ENCODE data around the gene OR52K2. TPM values are rescaled to one million over a fixed set of nuclear protein-coding genes. Genes with fewer than 3 reads are reported as not detected.

OR52K2 gene
- polyA plus RNA-seq, 1 experiment = not detected

DNA sequence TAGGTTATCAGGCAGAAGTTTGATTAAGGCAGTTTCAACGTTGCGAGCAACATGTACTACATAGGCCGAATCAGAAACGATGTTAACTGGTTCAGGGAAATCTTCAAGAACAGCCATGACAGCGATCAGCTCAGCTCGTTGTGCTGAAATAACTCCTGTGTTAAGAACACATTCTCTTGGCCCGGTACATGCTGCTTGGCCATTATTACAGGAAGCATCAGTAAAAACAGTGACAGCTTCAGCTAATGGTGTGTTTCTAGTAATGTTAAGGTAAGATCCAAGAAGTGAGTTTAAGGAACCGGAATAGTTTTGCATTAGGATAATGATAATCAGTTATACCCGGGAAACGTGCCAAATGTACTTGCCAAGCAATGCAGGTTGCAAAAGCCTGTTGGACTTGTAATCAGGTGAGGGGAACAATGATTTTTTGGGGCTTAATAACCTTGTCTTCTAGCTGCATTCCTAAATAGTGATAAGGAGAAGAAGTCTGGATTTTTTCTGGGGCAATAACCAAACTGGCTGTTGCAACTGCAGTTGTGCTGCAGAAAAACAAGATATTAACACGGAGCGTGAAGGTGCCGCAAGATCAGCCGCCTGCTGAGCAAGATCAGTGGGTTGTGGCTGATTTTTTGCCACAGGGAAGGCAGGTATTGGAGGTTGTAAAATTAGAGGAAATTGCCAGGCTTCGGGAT lies 47.6 kb downstream of the OR52K2 start:
- POLR2A ChIA-PET = no interaction called here

More for the DNA sequence above, 47.6 kb downstream of the OR52K2 start:
- Histone ChIP-seq H3K4me3 (ENCODE audit: low read depth, low read length) (no peak overlapping the region), H3K27me3 (ENCODE audit: control insufficient read depth, insufficient read depth, low read length) (peaks cover 24% of the 10 kb centered on the region), H3K27ac (ENCODE audit: low read depth, low read length) (no peak overlapping the region), H3K9me3 (ENCODE audit: control insufficient read depth, insufficient read depth, low read length) (no peaks in the 10 kb centered on the region)
- no peak for DNase-seq (ENCODE audit: low read depth, low spot score)
- TF ChIP-seq, protein P1, sequence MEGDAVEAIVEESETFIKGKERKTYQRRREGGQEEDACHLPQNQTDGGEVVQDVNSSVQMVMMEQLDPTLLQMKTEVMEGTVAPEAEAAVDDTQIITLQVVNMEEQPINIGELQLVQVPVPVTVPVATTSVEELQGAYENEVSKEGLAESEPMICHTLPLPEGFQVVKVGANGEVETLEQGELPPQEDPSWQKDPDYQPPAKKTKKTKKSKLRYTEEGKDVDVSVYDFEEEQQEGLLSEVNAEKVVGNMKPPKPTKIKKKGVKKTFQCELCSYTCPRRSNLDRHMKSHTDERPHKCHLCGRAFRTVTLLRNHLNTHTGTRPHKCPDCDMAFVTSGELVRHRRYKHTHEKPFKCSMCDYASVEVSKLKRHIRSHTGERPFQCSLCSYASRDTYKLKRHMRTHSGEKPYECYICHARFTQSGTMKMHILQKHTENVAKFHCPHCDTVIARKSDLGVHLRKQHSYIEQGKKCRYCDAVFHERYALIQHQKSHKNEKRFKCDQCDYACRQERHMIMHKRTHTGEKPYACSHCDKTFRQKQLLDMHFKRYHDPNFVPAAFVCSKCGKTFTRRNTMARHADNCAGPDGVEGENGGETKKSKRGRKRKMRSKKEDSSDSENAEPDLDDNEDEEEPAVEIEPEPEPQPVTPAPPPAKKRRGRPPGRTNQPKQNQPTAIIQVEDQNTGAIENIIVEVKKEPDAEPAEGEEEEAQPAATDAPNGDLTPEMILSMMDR (IDR thresholded peaks at IDR 0.05; ENCODE audit: low read depth, low read length) = no peak
- CTCF ChIA-PET = interaction anchor here (1.0 to 7.0 kb wide), 3 partner anchors 42 to 310 kb away, joined by 3 to 119 read pairs (median 4); no protein-coding TSS in a partner anchor

Other genes with a start within 250 kb of the OR52K2 start
- gene OR52B4, start 80.9 kb upstream of the OR52K2 start, polyA plus RNA-seq (2011; rRNA removed) = not detected in 2 replicates
- gene TRIM21, start 55.6 kb upstream of the OR52K2 start, polyA plus RNA-seq (2011; rRNA removed) = 25.0 and 27.4 TPM in 2 replicates
- not detected in 2 replicates for gene OR52K1, start 33.4 kb downstream of the OR52K2 start, polyA plus RNA-seq (2011; rRNA removed)
- not detected in 2 replicates for gene OR52M1, start 95.9 kb downstream of the OR52K2 start, polyA plus RNA-seq (2011; rRNA removed)
- not detected in 2 replicates for gene OR52I2, start 132.4 kb downstream of the OR52K2 start, polyA plus RNA-seq (2011; rRNA removed)
- not detected in 2 replicates for gene OR52I1, start 144.7 kb downstream of the OR52K2 start, polyA plus RNA-seq (2011; rRNA removed)
- gene TRIM68, start 158.9 kb downstream of the OR52K2 start, polyA plus RNA-seq (2011; rRNA removed) = 6.4 and 6.9 TPM in 2 replicates
- not detected in 2 replicates for gene OR51D1, start 188.2 kb downstream of the OR52K2 start, polyA plus RNA-seq (2011; rRNA removed)
- 0.02 and 0.04 TPM in 2 replicates for gene OR51E1, start 194.7 kb downstream of the OR52K2 start, polyA plus RNA-seq (2011; rRNA removed)
- gene OR51E2, start 248.6 kb downstream of the OR52K2 start, polyA plus RNA-seq (2011; rRNA removed) = 0.77 and 0.79 TPM in 2 replicates

Data from AG04450 (cell line).